Measurements from ENCODE around the gene PDSS2. TPM values are rescaled to one million over a fixed set of nuclear protein-coding genes. Genes with fewer than 3 reads are reported as not detected.
"Not testable (repeated sequence)": the region's sequence is repeated elsewhere in the genome, so short reads cannot be mapped to it uniquely, and the experiment has no call there.

PDSS2 gene
- total RNA-seq, 1 donor from 2014 or later: 15.6 TPM

DNA sequence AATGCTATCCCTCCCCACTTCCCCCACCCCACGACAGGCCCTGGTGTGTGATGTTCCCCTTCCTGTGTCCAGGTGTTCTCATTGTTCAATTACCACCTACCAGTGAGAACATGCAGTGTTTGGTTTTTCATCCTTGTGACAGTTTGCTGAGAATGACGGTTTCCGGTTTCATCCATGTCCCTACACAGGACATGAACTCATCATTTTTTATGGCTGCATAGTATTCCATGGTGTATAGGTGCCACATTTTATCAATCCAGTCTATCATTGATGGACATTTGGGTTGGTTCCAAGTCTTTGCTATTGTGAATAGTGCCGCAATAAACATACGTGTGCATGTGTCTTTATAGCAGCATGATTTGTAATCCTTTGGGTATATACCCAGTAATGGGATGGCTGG is 295.1 kb downstream of the PDSS2 start:
- DNase-seq; ATAC-seq (ENCODE audit: poor library complexity); intact Hi-C loops (cut with DNase I): not testable (repeated sequence)

- intact Hi-C loops (cut with DNase I): no loop called here
- no peak for ATAC-seq (ENCODE audit: poor library complexity)
These were observed 297.8 kb downstream of the PDSS2 start for GRCh38 chr6:107161521-107161920.

DNA sequence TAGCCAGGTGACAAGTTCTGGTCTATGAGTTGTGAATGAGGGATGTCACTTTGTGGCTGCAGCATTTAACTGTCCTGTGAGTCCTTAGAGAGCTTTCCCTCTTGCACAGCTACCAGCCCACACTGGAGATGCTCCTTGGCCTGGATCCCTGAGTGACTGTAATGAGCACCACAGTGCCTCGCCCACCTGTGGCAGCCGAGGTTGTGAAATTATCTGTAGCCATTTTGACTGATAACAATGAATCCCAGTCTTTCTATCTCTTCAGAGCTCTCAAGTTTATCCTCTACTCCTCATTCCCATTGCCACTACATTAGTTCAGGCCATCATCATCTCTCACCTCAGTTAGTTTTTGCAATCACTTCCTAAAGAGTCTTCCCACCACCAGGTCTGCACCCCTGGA is 302.7 kb downstream of the PDSS2 start:
- DNase-seq: no peak
- intact Hi-C loops (cut with DNase I): no loop called here
- ATAC-seq (ENCODE audit: poor library complexity): no peak

More at GRCh38 chr6:107161521-107161920, 297.8 kb downstream of the PDSS2 start:
- DNase-seq: no peak

GRCh38 chr6:107154801-107155160 is 304.6 kb downstream of the PDSS2 start:
- intact Hi-C loops (cut with DNase I): no loop called here

GRCh38 chr6:107154131-107154800 is 305.1 kb downstream of the PDSS2 start:
- no peak for DNase-seq
- intact Hi-C loops (cut with DNase I): no loop called here
- ATAC-seq (ENCODE audit: poor library complexity): no peak

More at GRCh38 chr6:107154801-107155160, 304.6 kb downstream of the PDSS2 start:
- DNase-seq (no peak), ATAC-seq (ENCODE audit: poor library complexity) (no peak)

- DNase-seq (no peak), ATAC-seq (ENCODE audit: poor library complexity) (no peak)
- intact Hi-C loops (cut with DNase I): no loop called here
These were observed 306.5 kb downstream of the PDSS2 start for GRCh38 chr6:107152638-107153430.

DNA sequence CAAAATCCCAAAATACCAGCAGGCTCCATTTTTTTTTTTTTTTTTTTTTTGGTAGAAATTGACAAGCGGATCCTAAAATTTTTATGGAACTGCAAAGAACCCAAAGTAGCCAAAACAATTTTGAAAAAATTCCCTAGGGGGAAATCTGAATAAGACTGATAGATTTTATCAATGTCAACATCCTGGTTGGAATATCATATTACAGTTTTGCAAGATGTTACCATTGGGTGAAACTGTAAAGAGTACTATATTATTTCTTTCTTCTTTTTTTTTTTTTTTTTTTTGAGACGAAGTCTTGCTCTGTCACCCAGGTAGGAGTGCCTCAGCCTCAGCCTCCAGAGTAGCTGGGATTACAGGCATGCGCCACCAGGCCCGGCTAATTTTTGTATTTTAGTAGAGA is 314.7 kb downstream of the PDSS2 start:
- ATAC-seq (ENCODE audit: poor library complexity): no peak
- DNase-seq: no peak
- intact Hi-C loops (cut with DNase I): no loop called here

DNA sequence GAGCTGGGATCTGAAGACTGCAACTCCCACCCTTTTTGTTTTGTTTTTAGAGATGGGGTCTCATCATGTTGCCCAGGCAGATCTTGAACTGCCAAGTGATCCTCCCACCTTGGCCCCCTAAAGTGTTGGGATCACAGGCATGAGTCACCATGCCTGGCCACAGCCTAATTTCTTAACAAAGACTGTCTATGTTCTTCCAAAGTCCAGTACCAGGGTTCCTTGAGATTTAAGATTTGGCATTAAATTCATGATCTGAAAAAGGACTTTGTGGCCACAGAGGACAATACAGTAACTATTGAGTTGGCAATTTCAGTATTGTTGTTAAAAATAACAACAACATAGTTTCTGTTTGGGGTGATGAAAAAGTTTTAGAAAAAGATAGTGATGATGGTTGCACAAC is 315.4 kb downstream of the PDSS2 start:
- DNase-seq: no peak
- intact Hi-C loops (cut with DNase I): no loop called here
- ATAC-seq (ENCODE audit: poor library complexity): no peak

DNA sequence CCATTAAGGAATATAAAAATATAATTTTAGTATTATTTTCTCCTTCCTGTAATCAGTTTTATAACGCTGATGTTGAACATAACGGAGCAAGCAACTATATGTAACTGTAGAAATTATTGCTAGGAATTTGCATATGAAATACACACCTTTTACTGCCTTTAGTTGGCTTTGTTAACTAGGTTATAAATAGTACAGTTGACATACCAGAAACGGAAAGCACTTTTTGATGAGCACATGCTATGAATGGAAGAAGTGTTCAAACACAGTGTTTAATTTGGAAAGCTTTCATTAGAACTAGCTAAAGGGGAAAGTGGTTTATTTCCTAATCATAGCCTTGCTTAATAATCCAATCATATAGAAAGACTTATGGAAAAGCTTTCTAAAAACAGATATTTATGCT is 318.8 kb downstream of the PDSS2 start:
- no peak for DNase-seq
- no peak for ATAC-seq (ENCODE audit: poor library complexity)

DNA sequence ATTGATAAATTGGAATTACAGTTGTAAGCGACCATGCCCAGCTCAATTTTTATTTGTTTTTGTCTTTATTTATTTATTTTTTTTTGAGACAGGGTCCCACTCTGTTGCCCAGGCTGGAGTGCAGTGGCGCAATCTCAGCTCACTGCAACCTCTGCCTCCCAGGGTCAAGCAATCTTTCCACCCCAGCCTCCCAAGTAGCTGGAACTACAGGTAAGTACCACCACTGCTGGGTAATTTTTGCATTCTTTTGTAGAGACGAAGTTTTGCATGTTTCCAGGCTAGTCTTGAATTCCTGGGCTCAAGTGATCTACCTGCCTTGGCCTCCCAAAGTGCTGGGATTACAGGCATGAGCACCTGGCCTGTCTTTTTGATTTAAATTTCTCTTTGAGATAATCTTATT is 323.0 kb downstream of the PDSS2 start:
- ATAC-seq (ENCODE audit: poor library complexity); intact Hi-C loops (cut with DNase I); DNase-seq: not testable (repeated sequence)

More for the DNA sequence above, 318.8 kb downstream of the PDSS2 start:
- intact Hi-C loops (cut with DNase I): no loop called here

- peak; percentile 77 for ATAC-seq (ENCODE audit: poor library complexity)
- DNase-seq; intact Hi-C loops (cut with DNase I): not testable (repeated sequence)
These were observed 324.2 kb downstream of the PDSS2 start for GRCh38 chr6:107135048-107135680.

- no peak for ATAC-seq (ENCODE audit: poor library complexity)
- DNase-seq: no peak
- intact Hi-C loops (cut with DNase I): no loop called here
These were observed 326.9 kb downstream of the PDSS2 start for GRCh38 chr6:107132330-107132954.

GRCh38 chr6:107129370-107129925 is 329.9 kb downstream of the PDSS2 start:
- ATAC-seq (ENCODE audit: poor library complexity): peak; percentile 58

DNA sequence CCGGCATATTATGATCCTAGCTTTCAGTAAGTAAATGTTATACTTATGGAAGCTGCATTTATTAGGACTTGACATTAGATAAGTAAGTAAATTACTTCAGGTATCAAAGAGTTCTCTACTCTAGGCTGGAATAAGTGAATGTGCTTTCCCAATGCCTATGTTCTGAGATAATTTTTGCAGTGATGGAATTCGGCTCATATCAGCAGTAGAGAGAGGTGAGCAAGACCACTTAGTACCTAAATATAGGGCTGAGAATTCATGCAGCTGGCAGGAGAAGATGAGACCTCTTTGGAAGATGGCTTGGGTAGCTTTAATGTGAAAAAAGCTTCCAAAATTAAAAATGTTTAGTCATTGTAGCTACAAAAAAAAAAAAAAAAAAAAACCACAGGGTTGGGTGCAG is 330.8 kb downstream of the PDSS2 start:
- intact Hi-C loops (cut with DNase I): no loop called here
- no peak for ATAC-seq (ENCODE audit: poor library complexity)
- no peak for DNase-seq

More at GRCh38 chr6:107129370-107129925, 329.9 kb downstream of the PDSS2 start:
- DNase-seq: no peak
- intact Hi-C loops (cut with DNase I): no loop called here

DNA sequence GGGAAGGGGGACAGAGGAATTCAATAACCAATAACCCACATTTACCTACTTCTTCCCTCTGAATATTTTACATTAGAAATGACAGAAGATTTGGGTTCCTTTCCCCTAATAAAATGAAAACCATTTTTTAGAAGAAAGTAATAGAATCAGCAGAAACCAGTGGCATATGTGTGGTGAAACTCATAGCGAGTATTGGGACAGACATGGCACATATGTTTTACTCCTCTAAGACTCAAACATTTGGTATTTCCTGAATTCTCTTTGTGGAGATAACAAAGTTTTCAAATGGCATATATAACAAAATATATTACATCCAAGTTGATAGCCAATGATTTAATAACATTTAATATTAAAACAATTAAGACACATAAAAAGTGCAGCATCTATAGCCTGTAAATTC is 331.2 kb downstream of the PDSS2 start:
- DNase-seq: no peak
- intact Hi-C loops (cut with DNase I): no loop called here

DNA sequence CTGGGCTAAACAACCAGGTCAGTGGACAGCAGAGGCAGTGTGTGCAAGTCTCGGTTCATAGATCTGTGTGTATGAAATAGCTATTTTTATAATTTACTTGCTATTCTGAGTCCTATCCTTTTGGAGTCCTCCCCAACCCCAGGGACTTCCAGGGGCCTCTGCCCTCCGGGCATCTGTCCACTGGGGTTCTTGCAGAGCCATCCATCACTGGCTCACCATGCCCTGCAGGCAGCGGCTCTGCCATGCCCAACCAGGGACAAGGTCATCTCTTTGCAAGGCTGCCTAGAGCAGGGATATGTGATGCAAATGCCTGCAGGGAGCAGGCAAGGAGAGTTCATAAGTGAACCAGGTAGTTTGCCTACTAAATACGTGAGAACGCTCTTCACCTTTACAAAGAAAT is 333.6 kb downstream of the PDSS2 start:
- intact Hi-C loops (cut with DNase I): no loop called here
- ATAC-seq (ENCODE audit: poor library complexity) (no peak), DNase-seq (no peak)

More for the DNA sequence above, 331.2 kb downstream of the PDSS2 start:
- ATAC-seq (ENCODE audit: poor library complexity): no peak

DNA sequence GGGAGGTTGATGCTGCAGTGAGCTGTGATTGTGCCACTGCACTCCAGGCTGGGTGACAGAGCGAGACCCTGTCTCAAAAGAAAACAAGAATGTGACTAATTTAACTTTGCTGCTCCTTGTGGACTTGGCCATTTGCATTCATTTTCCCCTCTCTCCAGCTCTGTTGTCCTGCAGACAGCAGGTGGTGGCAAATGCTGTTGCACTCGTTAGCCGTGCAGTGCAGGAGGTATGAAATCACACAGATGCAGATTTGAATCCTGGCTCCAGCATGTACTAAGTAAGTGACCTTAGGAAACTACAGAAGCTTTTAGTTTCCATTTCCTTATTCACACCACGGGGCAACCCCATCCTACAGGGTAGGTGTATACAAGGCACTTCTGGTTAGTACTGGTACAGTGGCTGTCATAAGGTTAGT is 334.4 kb downstream of the PDSS2 start:
- DNase-seq (no peak), ATAC-seq (ENCODE audit: poor library complexity) (no peak)
- intact Hi-C loops (cut with DNase I): no loop called here

DNA sequence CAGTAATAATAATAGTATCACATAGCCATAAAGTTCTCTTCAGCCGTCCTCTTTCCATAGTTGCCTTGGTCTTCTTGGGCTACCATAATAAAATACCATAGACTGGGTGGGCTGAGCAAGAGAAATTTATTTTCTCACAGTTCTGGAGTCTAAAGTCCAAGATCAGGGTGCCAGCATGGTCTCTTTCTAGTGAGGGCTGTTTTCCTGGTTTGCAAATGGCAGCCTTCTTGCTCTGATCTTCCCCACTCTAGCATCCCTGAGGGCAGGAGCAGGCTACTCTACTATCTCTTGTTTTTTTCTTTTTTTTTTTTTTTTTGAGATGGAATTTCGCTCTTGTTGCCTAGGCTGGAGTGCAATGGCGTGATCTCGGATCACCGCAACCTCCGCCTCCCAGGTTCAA is 335.9 kb downstream of the PDSS2 start:
- DNase-seq: no peak

DNA sequence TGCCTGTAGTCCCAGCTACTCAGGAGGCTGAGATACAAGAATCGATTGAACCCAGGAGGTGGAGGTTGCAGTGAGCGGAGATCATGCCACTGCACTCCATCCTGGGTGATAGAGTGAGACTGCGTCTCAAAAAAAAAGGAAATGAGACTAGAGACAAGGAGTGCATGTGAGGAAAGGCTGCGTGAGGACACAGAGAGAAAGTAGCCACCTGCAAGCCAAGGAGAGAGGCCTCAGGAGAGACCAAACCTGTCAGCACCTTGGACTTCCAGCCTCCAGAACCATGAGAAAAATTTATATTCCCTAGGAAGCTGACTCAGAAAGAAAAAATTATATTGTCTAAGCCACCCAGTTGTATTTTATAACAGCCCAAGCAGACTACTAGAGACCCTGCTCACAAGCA is 336.6 kb downstream of the PDSS2 start:
- intact Hi-C loops (cut with DNase I): no loop called here
- no peak for ATAC-seq (ENCODE audit: poor library complexity)
- no peak for DNase-seq

More for the DNA sequence above, 335.9 kb downstream of the PDSS2 start:
- intact Hi-C loops (cut with DNase I): no loop called here
- ATAC-seq (ENCODE audit: poor library complexity): no peak
